Activated naive CD8-positive, alpha-beta T cell treated with anti-CD3 and anti-CD28 coated beads, Interleukin-2, amount 50 U/mL, for 16 hours (primary cell): ENCODE measurements around the gene RXFP1.

Experiments used
- DNase-seq: peaks from one replicate; pipeline ENCODE4 v3.0.0-alpha.2; 2020; ENCODE audit warnings: low read depth, low spot score

RXFP1 gene

DNA sequence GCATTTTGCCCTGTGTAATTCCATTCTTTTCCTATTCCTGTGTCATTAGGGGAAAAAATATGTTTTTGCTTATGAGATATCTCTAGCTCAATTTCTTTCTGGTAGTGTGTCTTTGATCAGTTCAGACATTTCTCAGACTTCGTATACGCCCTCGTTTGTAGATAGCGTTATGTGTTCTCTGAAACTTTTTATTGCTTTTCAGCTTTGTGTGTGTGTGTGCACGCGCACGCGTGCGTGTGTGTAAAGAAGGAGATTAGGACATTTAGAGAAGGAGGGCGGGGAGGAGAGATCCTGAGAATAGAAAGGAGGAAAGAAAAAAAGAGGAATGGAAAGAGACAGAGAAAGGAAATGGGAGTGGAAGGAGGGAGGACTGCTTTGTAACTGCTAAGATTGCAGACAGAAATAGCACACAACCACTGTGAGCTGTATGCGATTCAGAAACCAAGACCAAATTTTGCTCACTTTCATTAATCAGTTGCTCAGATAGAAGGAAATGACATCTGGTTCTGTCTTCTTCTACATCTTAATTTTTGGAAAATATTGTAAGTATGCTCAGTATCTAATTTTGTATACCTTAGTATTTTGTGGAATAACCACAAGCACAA, at the start of gene RXFP1:
Gene RXFP1 (plus strand): TSS at position 399 of the 605 bp plus-strand sequence. CDS start 95 bp downstream, at position 494.
- no peak for DNase-seq

DNA sequence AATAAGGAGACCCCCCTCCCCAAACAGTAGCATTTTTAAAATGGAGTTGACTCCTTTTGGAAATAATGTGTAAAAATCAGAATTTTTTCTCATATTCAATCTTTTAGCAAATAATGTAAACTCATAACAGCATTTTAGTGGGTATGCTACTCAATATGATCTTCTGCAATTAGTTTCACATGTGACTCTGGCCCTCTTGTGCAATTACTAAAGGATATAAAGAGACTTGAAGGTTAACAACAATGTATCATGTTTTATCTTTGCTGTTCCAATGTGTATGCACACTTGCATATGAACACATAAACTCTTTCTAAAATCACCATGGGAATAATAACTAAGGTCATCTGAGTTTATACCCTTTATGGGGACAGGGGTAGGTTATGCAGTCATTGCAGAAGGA, 39.9 kb upstream of the RXFP1 start:
- DNase-seq = no peak

DNA sequence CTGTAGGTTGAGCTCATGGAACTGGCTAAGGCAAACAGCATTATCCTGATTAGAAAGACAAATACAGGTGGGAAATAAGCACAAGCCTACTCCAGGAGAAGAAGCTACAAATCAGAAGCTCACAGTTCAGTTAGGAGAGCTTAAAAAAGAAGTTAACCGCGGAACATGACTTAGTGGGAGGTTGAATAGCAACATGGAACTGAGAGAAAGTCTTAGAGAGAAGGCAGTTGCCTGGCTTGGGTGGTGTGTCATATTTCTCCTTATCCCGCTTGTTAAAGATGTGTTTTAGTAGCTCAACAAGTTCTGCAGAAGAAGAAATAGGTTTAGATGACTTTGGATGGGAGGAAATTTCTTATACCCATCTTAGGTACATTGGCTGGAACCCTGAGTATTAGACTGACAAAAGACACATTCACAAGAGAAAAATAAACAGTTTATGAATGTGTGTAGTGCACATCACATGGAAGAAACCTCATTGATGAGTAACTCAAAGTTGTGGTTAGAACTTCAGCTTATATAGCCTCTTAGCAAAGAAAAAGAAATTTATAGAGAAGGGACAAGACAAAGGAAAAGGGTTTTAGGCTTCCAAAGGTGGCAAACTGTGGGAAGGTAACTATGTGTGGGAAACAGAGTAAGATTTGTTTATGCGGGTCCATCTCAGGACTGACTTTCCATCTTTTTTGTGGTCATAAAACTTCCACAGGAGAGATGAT, 37.4 kb upstream of the RXFP1 start:
- no peak for DNase-seq

DNA sequence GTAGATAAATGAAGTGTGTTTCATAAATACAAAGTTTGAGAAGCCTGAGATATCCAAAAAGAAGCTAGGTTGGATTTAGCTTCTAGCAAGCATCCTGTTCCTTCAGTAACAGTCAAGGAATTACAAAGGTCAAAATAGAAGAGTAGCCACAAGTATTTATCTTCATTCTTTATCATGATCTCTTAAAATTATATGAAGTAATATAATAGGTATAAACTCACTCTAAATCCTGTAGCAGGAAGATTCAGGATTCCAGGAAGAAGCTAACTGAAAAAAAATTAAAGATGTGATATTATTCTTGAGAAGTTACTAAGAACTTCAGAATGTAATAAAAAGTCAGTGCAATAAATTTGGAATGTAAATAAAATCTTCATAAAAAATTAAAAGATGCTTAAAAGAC, 31.1 kb upstream of the RXFP1 start:
- DNase-seq = no peak

DNA sequence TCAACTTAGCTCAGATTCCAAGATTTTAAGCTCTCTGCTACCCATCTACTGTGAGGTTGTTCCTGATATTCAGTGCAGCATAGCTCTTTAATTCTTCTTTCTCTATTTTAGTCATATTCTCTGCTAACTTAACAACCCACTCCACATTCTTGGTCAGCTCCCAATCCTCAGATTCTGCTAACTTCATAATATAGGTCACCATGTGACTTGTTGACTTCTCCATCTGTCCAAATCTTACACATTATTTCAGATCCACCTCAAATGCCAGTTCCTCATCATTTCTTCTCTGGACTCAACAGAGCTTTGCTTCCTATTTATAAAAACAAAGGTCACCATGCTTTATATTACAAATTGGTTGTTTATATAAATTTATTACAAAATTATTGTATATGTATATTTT, 29.3 kb upstream of the RXFP1 start:
- no peak for DNase-seq

DNA sequence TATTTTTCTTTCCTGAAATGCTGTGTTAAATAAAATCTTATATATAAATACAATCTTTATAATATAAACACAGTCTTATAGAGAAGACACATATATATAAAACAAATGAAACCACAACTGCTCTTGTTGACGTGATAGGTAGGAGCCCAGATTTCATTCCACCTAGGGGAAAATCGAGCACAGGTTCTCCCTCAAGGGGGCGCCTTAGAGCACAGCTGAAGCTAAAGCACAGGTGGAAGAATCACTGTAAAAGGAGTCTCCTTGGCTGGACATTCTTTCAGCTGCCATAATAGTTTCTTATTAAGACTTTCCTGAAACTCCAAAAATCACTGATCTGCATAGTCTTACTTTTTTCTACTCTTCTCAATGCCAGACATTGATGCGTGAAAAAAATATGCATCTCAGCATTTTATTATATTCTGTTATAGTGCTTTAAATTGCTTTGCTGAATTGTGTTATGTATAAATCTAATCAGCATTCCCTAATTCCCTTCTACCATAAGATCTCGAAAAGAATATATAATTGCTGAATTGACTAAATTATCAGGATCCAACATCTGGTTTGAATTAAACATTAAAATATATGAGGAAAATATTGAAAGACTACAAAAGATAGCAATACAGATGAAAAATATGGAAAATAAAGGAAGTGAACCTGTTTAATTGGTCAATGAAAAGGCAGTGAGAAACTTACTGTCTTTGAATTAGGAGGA, 25.5 kb upstream of the RXFP1 start:
- DNase-seq = no peak

DNA sequence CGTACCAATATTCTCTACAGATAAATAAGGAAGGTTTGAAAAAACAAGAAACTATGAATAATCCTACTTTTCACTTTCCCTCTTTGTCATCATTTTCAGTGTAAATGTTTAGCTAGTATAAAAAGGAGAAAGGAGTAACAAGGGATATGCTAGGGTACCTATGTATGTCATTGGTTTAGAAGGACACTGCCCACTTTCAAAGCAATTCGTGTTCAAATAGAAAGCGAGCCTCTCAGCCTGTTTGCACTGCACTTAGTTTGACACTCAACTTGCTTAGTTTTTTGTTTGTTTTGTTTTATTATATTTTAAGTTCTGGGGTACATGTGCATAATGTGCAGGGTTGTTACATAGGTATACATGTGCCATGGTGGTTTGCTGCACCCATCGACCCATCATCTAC, 21.6 kb upstream of the RXFP1 start:
- DNase-seq = no peak

DNA sequence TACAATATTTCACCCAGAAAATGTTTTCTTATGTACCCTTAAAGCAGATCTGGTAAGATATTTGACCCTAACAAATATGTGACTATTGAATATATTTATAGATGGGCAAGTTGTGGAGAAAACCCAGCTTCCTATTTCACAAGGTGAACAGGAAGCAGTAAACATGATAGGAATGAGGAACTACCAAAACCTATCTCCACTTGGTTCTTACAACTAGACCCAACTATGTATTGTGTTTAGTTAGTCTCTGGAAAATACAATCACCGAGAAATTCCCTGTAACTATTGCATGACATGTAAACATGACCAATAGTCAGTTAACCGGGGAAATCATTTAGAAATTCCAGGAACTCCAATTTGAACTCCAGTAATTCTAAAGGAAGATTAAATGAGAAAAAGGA, 8.4 kb upstream of the RXFP1 start:
- DNase-seq = no peak

DNA sequence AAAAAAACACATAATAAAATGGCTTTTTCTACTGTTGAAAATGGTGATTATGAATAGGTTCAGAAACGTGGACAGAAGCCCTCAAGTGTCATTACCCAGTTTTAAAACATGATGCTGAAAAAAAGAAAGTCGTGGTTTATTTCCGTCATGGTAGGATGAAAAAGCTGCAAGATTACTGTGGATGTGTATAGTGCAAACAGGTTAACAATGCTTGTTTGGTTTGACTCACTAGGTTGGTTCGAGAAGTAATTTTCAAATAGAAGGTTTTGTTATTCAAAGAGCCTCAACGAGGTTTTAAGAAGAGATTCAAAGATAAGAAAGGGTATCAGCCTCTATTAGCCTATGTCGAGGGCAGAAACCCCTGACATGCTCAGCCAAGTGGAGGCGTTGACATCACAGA, 2.5 kb upstream of the RXFP1 start:
- DNase-seq = no peak

DNA sequence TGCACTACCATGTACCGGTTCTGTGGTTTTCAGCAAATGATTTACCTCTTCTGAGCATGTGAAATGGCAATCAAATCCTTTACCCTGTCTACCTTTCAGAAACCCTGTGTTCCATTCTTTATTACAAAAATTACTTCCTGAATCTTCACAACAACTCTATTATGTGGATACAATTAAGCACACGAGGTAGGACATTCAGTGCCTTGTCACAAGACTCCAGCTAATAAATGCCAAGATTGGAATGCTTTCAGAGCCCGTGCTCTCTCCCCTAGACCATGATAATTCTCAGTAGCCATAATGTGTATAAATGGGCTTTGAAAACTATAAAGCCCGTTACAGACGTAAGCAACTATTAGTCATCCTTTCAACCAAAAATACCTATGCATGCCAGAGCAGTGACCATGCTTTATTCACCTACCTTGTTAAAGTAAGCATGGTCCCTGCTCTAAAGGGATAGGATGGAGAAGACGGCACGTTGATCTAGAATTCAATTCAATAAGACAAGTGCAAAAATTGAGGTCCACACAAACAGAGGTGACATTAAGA, 2.4 kb downstream of the RXFP1 start:
- DNase-seq = no peak

DNA sequence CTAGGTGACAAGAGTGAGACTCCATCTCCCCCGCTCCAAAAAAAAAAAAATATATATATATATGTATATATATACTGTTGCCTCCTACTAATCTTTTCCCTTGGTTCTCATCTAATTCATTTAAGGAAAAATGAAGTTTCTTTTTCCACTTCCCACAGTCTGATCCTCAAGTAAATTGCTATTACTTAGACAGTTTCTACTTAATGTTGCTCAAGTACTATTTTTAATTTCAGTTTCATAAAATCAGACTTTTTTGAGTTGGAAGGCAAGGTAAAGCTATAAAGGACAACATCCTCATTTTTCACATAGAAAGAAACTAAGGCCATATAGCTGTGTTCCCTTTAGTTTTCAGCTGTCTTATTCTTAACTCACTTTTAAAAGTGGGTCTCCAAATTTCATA, 5.8 kb downstream of the RXFP1 start:
- DNase-seq = no peak

DNA sequence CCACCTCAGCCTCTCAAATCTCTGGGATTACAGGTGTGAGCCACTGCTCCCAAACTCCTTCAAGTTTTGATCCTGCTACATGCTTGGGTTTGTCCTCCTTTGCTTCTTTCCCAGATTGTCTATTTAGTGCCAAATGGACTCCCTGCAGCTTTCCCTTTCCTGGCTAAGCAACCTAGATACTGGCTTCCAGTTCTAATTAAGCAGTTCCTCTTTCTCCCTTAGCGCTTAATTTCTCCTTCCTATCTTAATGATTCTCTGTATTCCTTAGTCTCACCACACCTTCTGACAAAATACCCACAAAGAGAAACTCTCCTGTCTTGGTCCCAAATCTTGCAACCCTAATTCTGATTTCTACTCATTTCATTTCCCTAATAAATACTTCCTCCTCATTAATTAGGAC, 7.8 kb downstream of the RXFP1 start:
- DNase-seq = no peak

DNA sequence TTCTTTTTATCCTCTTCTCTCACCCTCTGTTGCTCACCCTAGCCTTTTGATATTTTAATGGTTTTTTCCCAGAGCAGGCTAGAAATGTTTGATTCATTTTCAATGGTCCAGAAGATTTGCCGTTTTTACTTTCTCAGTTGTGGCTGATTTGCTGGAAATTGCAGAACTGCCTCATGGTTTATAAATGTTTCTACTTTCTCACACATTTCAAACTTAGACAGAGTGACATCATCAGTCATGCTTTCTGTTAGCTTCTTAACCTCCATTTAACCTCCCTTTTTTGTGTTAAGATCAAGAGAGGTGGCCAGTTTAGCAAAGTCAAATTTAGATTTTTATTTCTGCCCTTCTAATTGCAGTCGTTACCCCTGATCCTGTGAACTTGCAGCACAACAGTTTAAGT, 8.7 kb downstream of the RXFP1 start:
- DNase-seq = no peak

DNA sequence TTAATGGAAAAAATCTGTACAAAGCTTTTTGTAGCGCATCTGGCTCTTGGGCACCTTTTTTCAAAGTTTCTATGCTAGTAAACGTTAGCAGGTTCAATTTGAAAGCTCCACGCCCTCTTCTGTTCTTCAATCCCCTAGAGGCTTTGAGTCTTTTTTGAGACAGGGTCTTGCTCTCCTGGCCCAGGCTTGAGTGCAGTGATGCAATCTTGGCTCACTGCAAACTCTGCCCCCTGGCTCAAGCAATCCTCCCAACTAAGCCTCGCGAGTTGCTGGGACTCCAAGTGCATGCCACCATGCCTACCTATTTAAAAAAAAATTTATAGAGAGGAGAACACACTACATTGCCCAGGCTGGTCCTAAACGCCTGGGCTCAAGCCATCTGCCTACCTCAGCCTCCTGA, 9.2 kb downstream of the RXFP1 start:
- no peak for DNase-seq

DNA sequence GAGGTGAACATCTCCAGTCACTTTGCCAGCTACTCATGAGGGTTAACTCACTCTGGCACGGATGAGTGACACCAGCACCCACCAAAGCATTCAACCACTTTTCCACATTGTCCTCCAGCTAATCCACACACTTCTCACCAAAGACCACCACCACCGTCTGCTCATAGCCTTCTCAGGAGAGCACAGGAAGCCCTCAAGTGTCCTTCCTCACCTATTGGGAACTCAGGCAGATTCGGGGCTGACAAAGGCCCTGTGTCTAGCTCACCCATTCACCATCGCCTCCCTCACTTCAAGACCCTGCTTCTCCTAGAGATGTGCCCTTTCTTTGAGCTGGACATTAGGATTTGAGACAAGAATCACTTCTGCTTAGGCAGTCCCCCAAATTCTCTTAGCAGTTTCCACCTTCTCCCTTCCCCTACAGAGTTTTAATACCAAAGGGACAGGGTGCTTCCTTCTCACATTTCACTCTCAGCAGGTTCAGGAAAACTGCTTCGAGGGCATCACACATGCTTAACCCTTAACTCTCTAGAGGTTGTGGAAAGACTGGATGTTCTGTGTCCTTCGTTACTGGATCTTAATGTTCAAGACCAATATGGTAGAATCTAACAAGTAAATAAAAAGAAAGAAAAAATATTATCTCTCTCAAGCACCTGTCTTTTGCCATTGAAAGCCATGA, 11.0 kb downstream of the RXFP1 start:
- DNase-seq = no peak

DNA sequence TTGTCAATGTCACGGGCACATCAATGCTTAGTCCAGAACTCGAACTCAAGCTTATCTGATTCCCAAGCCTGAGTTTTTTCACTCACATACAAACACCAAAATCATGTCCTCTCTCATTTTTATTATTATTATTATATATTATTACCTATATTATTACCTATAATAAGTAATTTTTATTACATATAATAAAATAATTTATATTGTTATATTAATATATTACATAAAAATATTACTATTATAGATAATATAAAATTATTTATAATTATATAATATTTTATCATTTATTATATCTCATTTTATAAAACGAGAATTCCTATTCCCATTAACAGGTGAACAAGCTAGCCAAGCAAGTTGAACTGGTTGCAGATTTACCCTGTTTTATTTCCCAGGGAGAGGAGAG, 13.0 kb downstream of the RXFP1 start:
- no peak for DNase-seq

DNA sequence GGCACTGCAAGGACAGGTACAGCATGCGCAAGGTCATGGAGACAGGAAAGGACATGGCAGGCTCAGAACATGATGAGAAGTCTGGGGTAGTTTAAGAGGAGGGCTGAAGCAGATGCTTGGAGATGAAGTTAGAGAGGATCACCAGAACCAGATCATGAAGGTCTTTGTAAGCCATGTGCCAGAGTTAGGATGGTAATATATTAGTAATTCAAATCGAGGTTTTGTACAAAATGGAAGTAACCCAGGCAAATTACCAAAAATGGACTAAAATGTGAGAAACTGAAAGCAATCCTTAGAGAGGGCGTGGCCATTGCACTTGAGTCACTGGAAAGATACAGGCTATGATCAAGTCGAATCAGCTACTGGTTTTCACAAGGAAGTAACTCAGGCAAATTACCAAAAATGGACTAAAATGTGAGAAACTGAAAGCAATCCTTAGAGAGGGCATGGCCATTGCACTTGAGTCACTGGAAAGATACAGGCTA, 13.5 kb downstream of the RXFP1 start:
- DNase-seq = no peak

DNA sequence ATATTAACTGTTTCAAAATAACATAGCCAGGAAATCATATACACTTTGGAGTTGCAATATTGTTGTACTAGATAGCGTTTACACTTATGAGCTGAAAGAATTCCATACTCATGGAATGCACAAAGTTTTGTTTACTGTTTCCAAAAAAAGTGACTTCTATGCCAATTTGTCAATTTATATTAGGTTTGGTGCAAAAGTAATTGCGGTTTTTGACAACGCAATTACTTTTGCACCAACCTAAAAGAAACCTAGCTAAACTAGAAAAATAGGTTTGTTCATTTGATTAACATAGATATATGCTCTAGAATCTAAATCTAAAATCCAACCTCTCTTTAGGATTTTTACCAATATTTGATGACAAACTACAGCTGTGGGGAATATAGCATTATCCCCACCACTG, 15.2 kb downstream of the RXFP1 start:
- DNase-seq = no peak

DNA sequence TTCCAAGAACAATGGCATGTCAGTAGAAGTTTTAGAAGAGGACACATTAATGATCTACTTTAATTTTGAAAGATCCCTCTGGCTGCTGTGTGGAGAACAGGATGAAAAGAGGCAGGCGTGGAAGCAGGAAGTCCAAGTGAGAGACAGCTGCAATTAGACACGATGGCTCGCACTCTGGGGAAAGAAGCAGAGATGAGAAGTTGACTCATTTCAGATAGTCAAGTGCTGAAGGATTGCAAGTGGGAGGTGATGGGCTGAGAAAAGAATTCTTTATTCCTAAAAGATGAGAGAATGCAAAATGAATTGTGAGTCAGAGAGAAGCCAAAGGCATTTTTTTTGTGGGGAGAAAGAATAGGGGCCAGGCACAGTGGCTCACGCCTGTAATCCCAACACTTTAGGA, 16.5 kb downstream of the RXFP1 start:
- no peak for DNase-seq

DNA sequence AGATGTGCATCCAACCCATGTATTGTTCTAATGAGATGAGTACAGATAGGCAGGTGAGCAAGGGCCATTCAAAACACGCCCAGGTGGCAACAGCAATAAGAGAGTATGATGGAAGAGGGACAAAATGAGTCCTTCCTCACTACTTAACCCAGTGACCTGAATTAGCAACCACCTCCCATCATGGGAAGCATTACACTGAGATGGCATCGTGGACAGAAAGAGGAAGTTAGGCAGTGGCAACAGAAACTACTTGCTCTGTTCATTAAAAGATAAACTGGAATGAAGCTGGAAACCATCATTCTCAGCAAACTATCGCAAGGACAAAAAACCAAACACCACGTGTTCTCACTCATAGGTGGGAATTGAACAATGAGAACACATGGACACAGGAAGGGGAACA, 17.2 kb downstream of the RXFP1 start:
- DNase-seq = no peak

DNA sequence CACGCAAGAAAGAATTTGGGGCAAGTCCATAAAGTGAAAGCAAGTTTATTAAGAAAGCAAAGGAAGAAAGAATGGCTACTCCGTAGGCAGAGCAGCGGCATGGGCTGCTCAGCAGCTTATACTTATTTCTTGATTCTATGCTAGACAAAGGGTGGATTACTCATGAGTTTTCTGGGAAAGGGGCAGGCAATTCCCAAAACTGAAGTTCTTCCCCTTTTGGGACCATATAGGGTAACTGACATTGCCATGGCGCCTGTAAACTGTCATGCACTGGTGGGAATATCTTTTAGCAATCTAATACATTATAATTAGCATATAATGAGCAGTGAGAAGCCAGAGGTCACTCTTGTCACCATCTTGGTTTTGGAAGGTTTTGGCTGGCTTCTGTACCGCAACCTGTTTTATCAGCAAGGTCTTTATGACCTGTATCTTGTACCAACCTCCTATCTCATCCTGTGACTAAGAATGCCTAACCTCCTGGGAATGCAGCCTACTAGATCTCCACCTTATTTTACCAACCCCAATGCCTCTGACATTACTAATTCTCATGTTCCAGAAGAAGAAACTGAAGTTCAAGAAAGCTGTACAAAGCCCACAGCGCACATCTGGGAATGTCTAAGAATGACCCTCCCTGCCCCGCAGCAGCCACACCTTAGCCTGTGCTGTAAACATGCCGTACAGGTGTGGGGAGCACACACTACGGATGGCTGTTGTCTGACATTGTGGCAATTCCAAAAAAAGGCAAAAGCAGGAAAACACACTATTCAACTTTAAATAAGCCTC, 18.6 kb downstream of the RXFP1 start:
- no peak for DNase-seq
